Caco-2 (cell line): ENCODE results near the gene ITPR1. TPM values are rescaled to one million over a fixed set of nuclear protein-coding genes. Genes with fewer than 3 reads are reported as not detected.
A peak's percentile ranks its signal among the peaks of the same experiment; 100 is the strongest.

Source experiments
- BruUV-seq: library from RNA; stranded (reverse); fragments of 400-500 nt; replicated peaks from 2 replicates; lab custom pipeline; 2021; lab: Mats Ljungman, UMichigan
- CTCF ChIA-PET: fragments of 300-600 bp; sonication (Branson Sonifier 250); formaldehyde crosslinking; loops from one replicate; lab custom pipeline; 2022; ENCODE audit warnings: antibody characterized with exemption; lab: Charles Lee
- POLR2A ChIA-PET: fragments of 300-600 bp; sonication (Branson Sonifier 250); formaldehyde crosslinking; loops from one replicate; lab custom pipeline; 2022; ENCODE audit warnings: antibody characterized with exemption; lab: Charles Lee
- DNase-seq, 2 experiments: peaks; one replicate each; pipeline versions ENCODE4 v3.0.0 to v3.0.0-alpha.2; 2020 to 2022
- H3K27me3 ChIP-seq: replicated peaks from 2 replicates; pipeline ENCODE4 v1.6.0; 2011; ENCODE audit warnings: low read length; ENCODE audit not compliant: control insufficient read depth, insufficient read depth
- H3K36me3 ChIP-seq: 2 replicates; pipeline ENCODE4 v1.5.1; 2011; ENCODE audit warnings: low read length; ENCODE audit not compliant: control insufficient read depth, insufficient read depth
- H3K4me1 ChIP-seq: fragments of 250-450 bp; sonication (Bioruptor Pico); 2 replicates; pipeline ENCODE4 v1.5.1; 2020; ENCODE audit warnings: mild to moderate bottlenecking
- H3K4me3 ChIP-seq: 2 replicates; pipeline ENCODE4 v1.5.1; 2011; ENCODE audit warnings: low read depth, mild to moderate bottlenecking, control low read depth, low read length
- H3K9me3 ChIP-seq: fragments of 250-450 bp; sonication (Bioruptor Pico); 2 replicates; pipeline ENCODE4 v1.5.1; 2020; ENCODE audit warnings: mild to moderate bottlenecking, moderate library complexity
- H3K27ac Mint-ChIP-seq: one replicate; pipeline ENCODE4 v1.8.0; 2022; ENCODE audit warnings: mixed read lengths; ENCODE audit not compliant: unreplicated experiment
- H3K27me3 Mint-ChIP-seq: one replicate; pipeline ENCODE4 v1.8.0; 2022; ENCODE audit warnings: mixed read lengths; ENCODE audit not compliant: insufficient read depth, unreplicated experiment
- H3K36me3 Mint-ChIP-seq: one replicate; pipeline ENCODE4 v1.8.0; 2022; ENCODE audit warnings: mild to moderate bottlenecking, mixed read lengths; ENCODE audit not compliant: insufficient read depth, unreplicated experiment
- H3K4me1 Mint-ChIP-seq: one replicate; pipeline ENCODE4 v1.8.0; 2022; ENCODE audit warnings: low read depth, mixed read lengths; ENCODE audit not compliant: unreplicated experiment
- H3K4me3 Mint-ChIP-seq: one replicate; pipeline ENCODE4 v1.8.0; 2022; ENCODE audit warnings: mild to moderate bottlenecking, moderate library complexity, mixed read lengths; ENCODE audit not compliant: unreplicated experiment
- H3K9me3 Mint-ChIP-seq: one replicate; pipeline ENCODE4 v1.8.0; 2022; ENCODE audit warnings: mixed read lengths; ENCODE audit not compliant: unreplicated experiment
- intact Hi-C: fragments of 100-400 bp; cut with micrococcal nuclease; formaldehyde crosslinking; loops from one replicate; pipeline ENCODE4 v1.10.0; 2022; ENCODE audit not compliant: unreplicated experiment
- total RNA-seq: library from RNA; stranded (reverse); gene quantifications from 2 replicates; pipeline ENCODE4 v1.2.3, GENCODE V29; 2022
- TF ChIP-seq, protein P1 (sequence below), 2 experiments: fragments of 200-600 bp in 1 of 2; IDR thresholded peaks; 1 replicate in 1 of 2; 2 replicates in 1 of 2; pipeline versions ENCODE4 v1.5.1 to v1.8.0; 2011 to 2022; ENCODE audit warnings: antibody characterized with exemption in 1 of 2, control low read depth in 1 of 2, inconsistent platforms in 1 of 2, low read depth in 1 of 2, low read length in 1 of 2, mild to moderate bottlenecking in 1 of 2, moderate library complexity in 1 of 2; ENCODE audit not compliant: insufficient read depth in 1 of 2, severe bottlenecking in 1 of 2, unreplicated experiment in 1 of 2

Gene ITPR1
- total RNA-seq, 1 experiment from 2014 or later, result 10.4 TPM

GRCh38 chr3:4780545-4780957 lies 287.4 kb downstream of the ITPR1 start:
- Histone ChIP-seq H3K4me1 (peaks cover 9% of the 10 kb centered on the region; the same call in 1 of the 2 replicates), H3K4me3 (no peak overlapping the region), H3K36me3 (no peaks in the 10 kb centered on the region), H3K27me3 (no peaks in the 10 kb centered on the region), H3K9me3 (no peaks in the 10 kb centered on the region)
- no TSS peak for BruUV-seq
- H3K4me3 Mint-ChIP-seq, result no peak overlapping the region
- peak in 1 of 2 experiments; percentile 20 for DNase-seq
- no peaks in the 10 kb centered on the region for H3K9me3 Mint-ChIP-seq
- H3K27me3 Mint-ChIP-seq, result no peaks in the 10 kb centered on the region
- intact Hi-C loops, result loop anchor here (1.0 to 10.0 kb wide), 3 partner anchors 36 to 274 kb away; no protein-coding TSS in a partner anchor
- POLR2A ChIA-PET, result no interaction called here
- CTCF ChIA-PET, result interaction anchor here (0.9 to 2.0 kb wide), 5 partner anchors 28 to 69 kb away, joined by 3 to 10 read pairs (median 4); no protein-coding TSS in a partner anchor
- H3K4me1 Mint-ChIP-seq, result peaks cover 7% of the 10 kb centered on the region
- TF ChIP-seq, protein P1, sequence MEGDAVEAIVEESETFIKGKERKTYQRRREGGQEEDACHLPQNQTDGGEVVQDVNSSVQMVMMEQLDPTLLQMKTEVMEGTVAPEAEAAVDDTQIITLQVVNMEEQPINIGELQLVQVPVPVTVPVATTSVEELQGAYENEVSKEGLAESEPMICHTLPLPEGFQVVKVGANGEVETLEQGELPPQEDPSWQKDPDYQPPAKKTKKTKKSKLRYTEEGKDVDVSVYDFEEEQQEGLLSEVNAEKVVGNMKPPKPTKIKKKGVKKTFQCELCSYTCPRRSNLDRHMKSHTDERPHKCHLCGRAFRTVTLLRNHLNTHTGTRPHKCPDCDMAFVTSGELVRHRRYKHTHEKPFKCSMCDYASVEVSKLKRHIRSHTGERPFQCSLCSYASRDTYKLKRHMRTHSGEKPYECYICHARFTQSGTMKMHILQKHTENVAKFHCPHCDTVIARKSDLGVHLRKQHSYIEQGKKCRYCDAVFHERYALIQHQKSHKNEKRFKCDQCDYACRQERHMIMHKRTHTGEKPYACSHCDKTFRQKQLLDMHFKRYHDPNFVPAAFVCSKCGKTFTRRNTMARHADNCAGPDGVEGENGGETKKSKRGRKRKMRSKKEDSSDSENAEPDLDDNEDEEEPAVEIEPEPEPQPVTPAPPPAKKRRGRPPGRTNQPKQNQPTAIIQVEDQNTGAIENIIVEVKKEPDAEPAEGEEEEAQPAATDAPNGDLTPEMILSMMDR (IDR thresholded peaks at IDR 0.05; ENCODE audit: insufficient read depth in 1 of 2, low read depth in 1 of 2, low read length in 1 of 2, severe bottlenecking in 1 of 2, unreplicated experiment in 1 of 2), result no peak
- H3K36me3 Mint-ChIP-seq, result no peaks in the 10 kb centered on the region
- no peak overlapping the region for H3K27ac Mint-ChIP-seq

GRCh38 chr3:4782095-4782494 lies 288.9 kb downstream of the ITPR1 start:
- intact Hi-C loops, result loop anchor here (10.0 kb wide), 1 partner anchor 273 kb away; no protein-coding TSS in a partner anchor
- Mint-ChIP-seq H3K4me3 (no peak overlapping the region), H3K36me3 (no peaks in the 10 kb centered on the region), H3K4me1 (peaks cover 7% of the 10 kb centered on the region), H3K27me3 (no peaks in the 10 kb centered on the region), H3K9me3 (no peaks in the 10 kb centered on the region), H3K27ac (no peak overlapping the region)
- Histone ChIP-seq H3K4me1 (peaks cover 4% of the 10 kb centered on the region; the same call in 1 of the 2 replicates), H3K4me3 (no peak overlapping the region), H3K36me3 (no peaks in the 10 kb centered on the region), H3K9me3 (no peaks in the 10 kb centered on the region), H3K27me3 (no peaks in the 10 kb centered on the region)
- ChIA-PET CTCF (no interaction called here), POLR2A (no interaction called here)
- no TSS peak for BruUV-seq
- TF ChIP-seq, protein P1 (IDR thresholded peaks at IDR 0.05; ENCODE audit: insufficient read depth in 1 of 2, low read depth in 1 of 2, low read length in 1 of 2, severe bottlenecking in 1 of 2, unreplicated experiment in 1 of 2), result no peak
- no peak for DNase-seq

DNA sequence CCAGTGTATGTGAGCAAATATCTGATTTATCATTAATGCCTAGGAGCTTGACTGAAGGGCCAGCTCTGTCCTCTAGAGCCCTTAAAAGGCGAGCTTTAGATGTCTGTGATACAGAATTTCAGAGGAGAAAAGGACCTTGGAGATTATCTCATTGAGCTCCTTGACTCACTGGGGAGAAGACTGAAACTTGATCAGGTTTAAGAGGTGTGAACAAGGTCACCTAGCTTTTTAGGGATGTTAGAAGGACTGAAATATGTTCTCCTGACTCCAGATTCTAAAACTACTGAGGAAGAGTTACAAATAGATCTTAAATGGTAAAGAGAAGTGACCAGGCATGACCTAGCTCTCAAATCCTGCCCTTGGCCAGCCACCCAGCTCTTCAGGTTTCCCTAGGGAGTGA lies 292.4 kb downstream of the ITPR1 start:
- TF ChIP-seq, protein P1 (IDR thresholded peaks at IDR 0.05; ENCODE audit: insufficient read depth in 1 of 2, low read depth in 1 of 2, low read length in 1 of 2, severe bottlenecking in 1 of 2, unreplicated experiment in 1 of 2), result no peak
- Histone ChIP-seq H3K27me3 (no peaks in the 10 kb centered on the region), H3K36me3 (no peaks in the 10 kb centered on the region), H3K4me1 (no peaks in the 10 kb centered on the region; the same call in 1 of the 2 replicates), H3K9me3 (no peaks in the 10 kb centered on the region), H3K4me3 (no peak overlapping the region)
- Mint-ChIP-seq H3K27ac (no peak overlapping the region), H3K4me3 (no peak overlapping the region), H3K36me3 (no peaks in the 10 kb centered on the region), H3K4me1 (peaks cover under 1% of the 10 kb centered on the region), H3K27me3 (no peaks in the 10 kb centered on the region), H3K9me3 (no peaks in the 10 kb centered on the region)
- DNase-seq, result no peak
- POLR2A ChIA-PET, result no interaction called here
- intact Hi-C loops, result loop anchor here (10.0 kb wide), 1 partner anchor 269 kb away; no protein-coding TSS in a partner anchor
- no TSS peak for BruUV-seq
- CTCF ChIA-PET, result no interaction called here
